ENCODE results near the gene RAX2.

The RAX2 gene

DNA sequence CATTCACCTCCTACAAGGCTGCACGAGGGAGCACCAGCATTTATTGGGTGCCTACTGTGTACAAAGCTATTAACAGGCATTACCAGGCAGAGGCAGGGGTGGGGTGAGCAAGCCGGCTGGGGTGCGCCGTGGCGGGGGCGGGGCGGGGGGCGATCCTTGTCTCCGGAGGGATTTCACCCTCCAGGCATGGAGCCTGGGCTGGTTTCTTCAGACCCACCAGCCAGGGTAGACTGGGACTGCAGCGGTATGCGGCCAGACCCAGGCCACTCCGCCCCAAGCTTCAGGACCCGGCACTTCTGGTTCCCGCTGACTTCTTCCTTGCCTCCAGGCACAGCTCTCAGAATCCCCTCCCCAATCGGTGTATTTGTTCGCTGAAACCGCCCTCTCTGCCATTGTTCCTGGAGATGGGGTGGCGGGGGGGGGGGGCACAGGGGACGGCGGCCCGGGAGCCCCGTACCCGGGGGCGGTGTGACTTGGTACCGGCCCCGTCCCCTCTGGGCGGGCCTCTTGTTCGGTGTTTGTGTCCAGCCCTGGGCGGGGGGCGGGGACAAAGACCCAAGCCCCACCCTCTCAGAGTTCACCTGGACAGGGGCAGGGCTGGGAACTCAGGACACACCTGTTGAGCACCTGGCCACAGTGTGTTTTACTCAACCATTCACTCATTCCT, 49.5 kb downstream of the RAX2 start:
- no peak for DNase-seq

- DNase-seq: no peak
These were observed 50.1 kb downstream of the RAX2 start for GRCh38 chr19:3721887-3722442.

- peak; percentile 67 to 69 for DNase-seq
These were observed 50.7 kb downstream of the RAX2 start for GRCh38 chr19:3721131-3721886.

GRCh38 chr19:3720349-3720917, 51.6 kb downstream of the RAX2 start:
- no peak for DNase-seq

- DNase-seq: no peak
These were observed 52.2 kb downstream of the RAX2 start for GRCh38 chr19:3719868-3720267.
